NK-92 treated with Interleukin-12 subunit alpha and Interleukin-12 subunit beta, amount 100 ng/mL, for 24 hours (cell line): ENCODE measurements around the gene SAA4.
"Not testable (repeated sequence)": the region's sequence is repeated elsewhere in the genome, so short reads cannot be mapped to it uniquely, and the experiment has no call there.

Source experiments
- DNase-seq: peaks from one replicate; lab custom pipeline; 2025; lab: John Stamatoyannopoulos, UW

The SAA4 gene, protein sequence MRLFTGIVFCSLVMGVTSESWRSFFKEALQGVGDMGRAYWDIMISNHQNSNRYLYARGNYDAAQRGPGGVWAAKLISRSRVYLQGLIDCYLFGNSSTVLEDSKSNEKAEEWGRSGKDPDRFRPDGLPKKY

DNA sequence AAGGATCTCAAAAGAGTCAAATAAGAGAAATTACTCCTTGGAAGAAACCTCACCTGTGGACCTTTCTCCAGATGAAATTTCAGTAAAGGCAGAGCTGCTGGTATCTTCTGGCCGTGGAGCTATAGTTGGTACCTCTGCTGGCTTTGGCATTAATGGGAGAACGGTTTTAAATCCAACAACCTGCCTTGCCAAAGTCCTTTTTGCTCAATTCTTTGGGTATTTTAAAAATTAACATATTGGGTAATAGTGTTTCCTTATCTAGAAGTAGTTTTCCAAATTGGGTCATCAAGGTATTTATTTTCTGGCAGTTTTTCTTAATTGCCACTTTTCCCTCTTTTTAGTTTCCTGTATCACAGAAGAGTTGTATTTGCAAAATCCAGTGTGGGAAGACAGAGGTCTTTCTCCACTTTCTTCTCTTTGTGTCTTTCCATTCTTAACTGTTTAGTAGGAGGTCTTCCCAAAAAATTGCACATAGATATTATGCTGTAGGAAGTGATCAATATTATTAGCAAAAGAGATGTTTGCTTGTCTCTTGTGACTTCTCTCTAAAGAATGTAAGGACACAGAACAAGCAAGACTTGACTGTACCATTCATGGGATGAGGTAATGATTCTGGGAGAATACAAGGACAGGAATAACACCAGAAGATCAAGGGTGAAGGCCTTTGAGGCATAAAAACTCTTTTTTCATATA lies at the start of gene SAA4:
TSS of gene SAA4 (minus strand) at position 139 of the 693 bp plus-strand sequence. CDS start 876 bp downstream, outside the sequence.
- DNase-seq: no peak

- DNase-seq: no peak
Observed at GRCh38 chr11:18285841-18286240, 49.2 kb upstream of the SAA4 start.

GRCh38 chr11:18282626-18283025 lies 46.0 kb upstream of the SAA4 start:
- no peak for DNase-seq

- DNase-seq: no peak
Observed at GRCh38 chr11:18280438-18281045, 43.9 kb upstream of the SAA4 start.

GRCh38 chr11:18277565-18278271 lies 41.1 kb upstream of the SAA4 start:
- DNase-seq: no peak

- DNase-seq: no peak
Observed at GRCh38 chr11:18271206-18271605, 34.6 kb upstream of the SAA4 start.

GRCh38 chr11:18270102-18270501 lies 33.5 kb upstream of the SAA4 start:
- no peak for DNase-seq

- not testable (repeated sequence) for DNase-seq
Observed at GRCh38 chr11:18269252-18269651, 32.6 kb upstream of the SAA4 start.

DNA sequence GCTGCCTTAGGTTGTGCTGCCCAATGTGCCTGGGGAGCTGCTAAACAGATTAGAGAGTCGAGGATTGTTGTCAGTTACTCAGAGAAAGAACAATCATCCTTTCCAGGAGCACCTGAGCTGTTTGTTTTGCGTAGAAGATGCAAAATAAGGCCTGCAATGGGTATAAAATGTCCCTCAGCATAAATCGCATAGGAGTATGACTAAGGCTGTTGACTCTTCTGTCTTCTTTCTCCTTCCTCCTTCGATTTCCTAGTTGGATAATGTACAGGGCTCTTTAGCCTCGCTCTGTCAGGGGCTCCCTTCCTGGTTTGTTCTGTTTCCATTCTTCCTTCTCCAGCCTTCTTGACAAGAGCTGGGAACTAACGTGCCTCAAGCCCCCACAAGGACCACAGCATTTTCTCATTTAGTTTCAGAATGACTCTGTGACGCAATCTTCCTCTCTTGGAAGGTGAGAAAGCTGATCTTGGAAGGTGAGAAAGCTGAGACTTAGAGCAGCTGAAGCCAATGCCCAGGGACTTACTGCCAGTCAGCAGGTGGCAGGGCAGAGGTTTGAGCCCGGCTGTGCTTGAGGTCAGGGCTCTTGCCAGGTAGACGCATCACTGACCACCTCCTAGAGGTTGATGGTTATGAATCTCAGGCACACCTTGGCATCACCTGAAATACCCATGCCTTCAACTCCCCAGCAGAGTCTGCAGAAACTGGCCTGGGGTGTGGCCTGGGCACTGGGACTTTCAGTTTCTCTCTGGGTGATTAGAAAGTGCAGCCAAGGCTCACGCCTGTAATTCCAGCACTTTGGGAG lies 30.9 kb upstream of the SAA4 start:
- not testable (repeated sequence) for DNase-seq

- DNase-seq: no peak
Observed at GRCh38 chr11:18265949-18266348, 29.3 kb upstream of the SAA4 start, which contains the start of gene SAA1. TSS of gene SAA1 (plus strand) at chr11:18266264. CDS start at chr11:18266888, 624 bp downstream.

GRCh38 chr11:18264677-18265555 lies 28.3 kb upstream of the SAA4 start:
- no peak for DNase-seq

DNA sequence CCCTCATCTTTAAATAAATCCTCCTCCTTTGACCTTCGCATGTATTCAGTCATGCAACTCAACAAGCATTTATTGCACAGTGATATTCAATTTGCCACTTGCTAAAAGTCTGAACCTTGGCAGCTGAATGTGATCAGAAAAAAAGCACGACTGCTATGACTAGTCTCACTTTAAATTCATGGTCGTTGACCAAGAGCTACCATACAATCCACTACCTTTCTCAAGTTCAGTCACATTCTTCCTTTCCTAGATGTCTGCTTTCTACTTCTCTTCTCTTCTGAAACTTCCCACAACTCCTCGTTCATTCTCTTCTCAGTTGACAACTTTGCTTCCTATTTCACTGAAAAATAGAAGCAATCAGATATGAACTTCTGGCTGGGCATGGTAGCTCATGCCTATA lies 27.4 kb upstream of the SAA4 start:
- DNase-seq: no peak

GRCh38 chr11:18262681-18263350 lies 26.2 kb upstream of the SAA4 start:
- not testable (repeated sequence) for DNase-seq

DNA sequence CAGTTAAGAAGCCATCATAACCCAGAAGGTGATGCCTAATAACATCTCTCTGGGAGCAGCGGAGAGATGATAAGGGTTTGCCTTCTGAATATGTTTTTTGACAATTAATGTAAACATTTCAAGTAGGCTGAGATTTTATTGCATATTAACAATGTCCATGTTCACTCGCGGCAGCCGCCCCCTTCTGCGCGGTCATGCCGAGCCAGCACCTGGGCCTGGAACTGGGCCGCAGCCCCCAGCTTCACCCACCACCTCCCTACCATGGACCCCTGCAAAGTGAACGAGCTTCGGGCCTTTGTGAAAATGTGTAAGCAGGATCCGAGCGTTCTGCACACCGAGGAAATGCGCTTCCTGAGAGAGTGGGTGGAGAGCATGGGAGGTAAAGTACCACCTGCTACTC lies 25.1 kb upstream of the SAA4 start:
- DNase-seq: no peak

GRCh38 chr11:18259259-18259658 lies 22.7 kb upstream of the SAA4 start:
- no peak for DNase-seq

DNA sequence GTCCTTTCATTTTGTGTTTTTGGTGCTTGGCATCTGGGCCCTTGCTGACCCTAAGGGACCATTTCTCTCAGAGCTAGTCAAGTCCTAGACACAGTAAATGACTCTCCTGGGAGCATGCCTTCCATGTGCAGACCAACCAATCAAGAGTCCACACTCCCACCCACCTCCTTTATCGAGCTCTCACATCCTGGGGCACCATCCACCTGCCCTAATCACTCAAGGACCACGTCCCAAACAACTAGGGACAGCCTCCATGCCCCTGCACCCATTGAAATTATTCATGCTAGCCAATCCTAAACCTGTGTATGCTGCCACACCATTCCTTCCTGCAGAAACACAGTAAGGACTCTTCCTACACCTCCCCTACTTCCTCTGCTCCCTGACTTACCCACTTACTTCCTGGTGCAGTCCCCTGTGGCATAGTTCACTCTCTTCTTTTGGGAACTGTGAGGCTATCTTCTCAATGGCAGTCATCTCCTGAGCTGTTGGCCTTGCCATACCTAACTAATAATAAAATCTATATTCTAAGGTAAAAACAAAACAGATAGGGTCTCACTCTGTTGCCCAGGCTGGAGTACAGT lies 18.3 kb upstream of the SAA4 start:
- DNase-seq: no peak

DNA sequence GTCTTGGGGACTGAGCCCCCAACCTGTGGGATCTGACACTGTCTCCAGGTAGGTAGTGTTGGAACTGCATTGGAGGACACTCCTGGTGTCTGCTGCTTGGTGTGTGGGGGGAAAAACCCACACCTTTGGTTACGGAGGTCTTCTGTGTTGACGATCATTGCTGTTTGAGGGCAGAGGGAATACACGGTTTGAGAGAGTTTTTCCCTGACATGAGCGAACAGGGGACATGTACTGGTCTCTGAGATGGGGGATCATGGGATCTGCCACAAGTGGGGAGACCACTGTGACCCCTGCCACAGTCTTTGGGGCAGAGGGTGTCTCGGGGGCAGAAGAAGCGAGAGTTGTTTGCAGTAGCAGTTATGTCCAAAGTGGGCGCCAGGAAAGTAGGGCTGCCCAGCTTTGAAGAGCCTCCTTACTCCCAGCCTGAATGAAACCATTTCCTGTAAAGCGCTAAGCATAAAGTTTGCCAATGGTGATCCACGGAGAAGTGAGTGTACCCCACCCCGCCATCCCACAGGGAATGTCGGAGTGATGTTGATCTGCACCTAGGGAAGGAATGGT lies 17.3 kb upstream of the SAA4 start:
- no peak for DNase-seq

DNA sequence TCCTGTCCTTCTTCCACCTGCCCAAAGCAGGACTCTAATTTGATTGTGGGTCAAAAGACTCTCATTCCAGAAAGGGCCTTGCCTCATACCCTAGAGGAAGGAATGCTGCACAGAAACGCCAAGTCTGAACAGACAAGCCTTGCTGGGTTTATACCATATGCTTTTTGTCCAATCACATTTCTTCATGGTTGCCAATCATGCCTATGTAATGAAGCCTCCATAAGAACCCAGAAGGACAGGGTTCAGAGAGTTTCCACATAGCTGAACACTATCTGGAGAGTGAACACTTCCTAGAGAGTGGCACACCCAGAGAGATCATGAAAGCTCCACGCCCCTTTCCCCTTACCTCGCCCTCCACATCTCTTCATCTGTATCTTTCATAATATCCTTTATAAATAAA lies 16.6 kb upstream of the SAA4 start:
- no peak for DNase-seq

DNA sequence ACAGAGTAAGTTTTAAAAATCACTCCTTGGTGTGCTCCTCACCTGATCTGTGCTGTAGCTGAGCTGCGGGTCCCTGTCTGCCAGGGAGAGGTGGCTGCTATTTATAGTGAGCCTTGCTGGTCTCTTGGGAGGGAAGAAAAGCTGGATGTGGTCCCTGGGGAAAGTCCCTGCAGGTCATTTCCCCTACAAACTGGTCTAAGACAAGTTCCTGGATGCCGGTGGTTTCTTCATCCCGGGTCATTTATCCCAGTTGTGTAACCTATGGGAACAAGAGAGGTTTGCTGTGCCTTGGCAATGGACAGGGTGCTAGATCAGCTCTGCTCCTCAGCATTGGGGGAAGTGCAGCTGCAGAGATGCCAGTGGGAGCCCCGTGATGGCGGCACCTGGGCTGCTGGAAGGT lies 12.0 kb upstream of the SAA4 start, which contains the start of gene SAA2:
TSS of gene SAA2 (minus strand) at position 108 of the 400 bp plus-strand sequence. CDS start 657 bp downstream, outside the sequence.
- no peak for DNase-seq

- not testable (repeated sequence) for DNase-seq
Observed at GRCh38 chr11:18247191-18247581, 10.6 kb upstream of the SAA4 start.
